ENCODE measurements around the gene MFSD2A. TPM values are rescaled to one million over a fixed set of nuclear protein-coding genes. Genes with fewer than 3 reads are reported as not detected.

MFSD2A gene
- polyA plus RNA-seq, 1 of the 3 experiments (the other 2 are of a cell fraction): 6.3 TPM

GRCh38 chr1:40017951-40018575, 63.1 kb downstream of the MFSD2A start:
- CTCF ChIA-PET: interaction anchor here (3.2 kb wide), 1 partner anchor 14 kb away, joined by 18 read pairs; no protein-coding TSS in a partner anchor

More at GRCh38 chr1:40017951-40018575, 63.1 kb downstream of the MFSD2A start:
- Histone ChIP-seq H3F3A (replicated peaks; ENCODE audit: insufficient read depth) (peaks cover 17% of the 10 kb centered on the region), H3K4me3 (ENCODE audit: low read depth in 2 of 2, low read length in 1 of 2) (no peak overlapping the region), H4K20me1 (ENCODE audit: insufficient read depth) (no peaks in the 10 kb centered on the region), H3K27ac (ENCODE audit: low read depth in 2 of 2, low read length in 1 of 2) (no peak overlapping the region), H2AFZ (ENCODE audit: low read depth) (no peak overlapping the region), H3K36me3 (replicated peaks in 1 of 2; ENCODE audit: control insufficient read depth in 1 of 2, insufficient read depth in 2 of 2, low read length in 1 of 2) (no peaks in the 10 kb centered on the region), H3K9me3 (no peaks in the 10 kb centered on the region), H3K9me2 (no peaks in the 10 kb centered on the region), H3K4me1 (ENCODE audit: control insufficient read depth in 1 of 2, insufficient read depth in 2 of 2, low read depth in 1 of 2, low read length in 1 of 2) (peaks cover 0 to 9% of the 10 kb centered on the region in 2 experiments; a peak in 1 of 4 replicates), H3K79me2 (ENCODE audit: insufficient read depth) (no peaks in the 10 kb centered on the region), H3K4me2 (no peak overlapping the region), H3K9ac (no peak overlapping the region), H3K27me3 (ENCODE audit: insufficient read depth) (no peaks in the 10 kb centered on the region)
- TF ChIP-seq MAX (IDR thresholded peaks at IDR 0.05; ENCODE audit: low read depth) (no peak), REST (IDR thresholded peaks at IDR 0.05; ENCODE audit: low read depth, low read length) (no peak), JUND (IDR thresholded peaks at IDR 0.05) (no peak), RFX5 (IDR thresholded peaks at IDR 0.05; ENCODE audit: low read length) (no peak), ZBTB33 (IDR thresholded peaks at IDR 0.05; ENCODE audit: borderline replicate concordance, low read depth) (no peak), FOXJ3 (CRISPR knock-in tag; IDR thresholded peaks at IDR 0.05) (no peak), GABPA (IDR thresholded peaks at IDR 0.05; ENCODE audit: low read depth) (no peak), YY1 (IDR thresholded peaks at IDR 0.05; ENCODE audit: low read depth) (no peak), CHD2 (IDR thresholded peaks at IDR 0.05; ENCODE audit: low read length, partially characterized antibody) (no peak), RXRA (IDR thresholded peaks at IDR 0.05; ENCODE audit: borderline replicate concordance, low read depth) (no peak), PBX3 (IDR thresholded peaks at IDR 0.05) (no peak), MEF2A (IDR thresholded peaks at IDR 0.05; ENCODE audit: borderline replicate concordance, low read depth) (no peak), EZH2phosphoT487 (IDR thresholded peaks at IDR 0.05; ENCODE audit: borderline replicate concordance, low read depth) (no peak), CTCF (IDR thresholded peaks at IDR 0.05) (no peak), TCF12 (IDR thresholded peaks at IDR 0.05) (no peak), NRF1 (IDR thresholded peaks at IDR 0.05; ENCODE audit: low read depth, low read length) (no peak), ELF1 (IDR thresholded peaks at IDR 0.05) (no peak)
- WGBS (ENCODE audit: low lambda C conversion rate): 38% methylated on average over 5 of the region's 5 CpGs
- POLR2A ChIA-PET: no interaction called here
- DNase-seq: no peak

All from SK-N-SH (cell line).